GM10266 (cell line): ENCODE results near the gene SOST.
A peak's percentile ranks its signal among the peaks of the same experiment; 100 is the strongest.

ENCODE experiments used
- DNase-seq: peaks from one replicate; pipeline ENCODE4 v3.0.0; 2012; ENCODE audit errors: extremely low spot score
- TF ChIP-seq, protein P1 (sequence below): IDR thresholded peaks from 2 replicates; pipeline ENCODE4 v1.5.1; 2012; ENCODE audit warnings: mild to moderate bottlenecking, low read depth; ENCODE audit not compliant: control insufficient read depth, insufficient read depth; ENCODE audit errors: missing control alignments

SOST gene

DNA sequence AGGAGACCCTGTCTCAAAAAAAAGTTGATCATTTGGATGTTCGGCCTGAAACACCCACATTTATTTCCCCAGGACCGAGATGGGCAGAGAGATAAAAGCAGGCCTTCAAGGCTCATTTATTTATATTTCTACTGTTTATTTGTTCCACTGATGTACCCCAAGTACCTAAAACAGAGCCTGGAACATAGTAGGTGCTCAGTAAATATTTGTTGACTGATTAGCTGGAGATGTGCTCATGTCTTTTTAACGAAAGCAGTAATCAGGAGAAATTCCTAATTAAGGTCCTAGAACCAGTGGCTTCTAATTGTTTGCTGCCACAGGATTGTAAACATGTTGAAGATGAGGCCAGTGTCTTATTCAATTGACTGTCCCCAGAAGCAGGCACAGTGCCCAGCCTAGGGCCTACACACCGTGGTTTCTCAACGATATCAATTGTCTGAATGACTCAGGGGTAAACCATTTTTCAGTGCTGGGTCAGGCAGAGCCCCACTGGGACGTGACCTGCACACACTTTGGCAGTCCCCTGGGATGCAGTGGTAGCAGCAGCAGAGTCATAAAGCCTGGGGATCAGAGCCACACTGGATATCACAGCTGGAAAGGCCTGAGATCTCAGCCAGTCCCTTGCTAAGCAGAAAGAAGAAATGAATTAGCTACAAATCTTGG is 34.8 kb downstream of the SOST start:
- no peak for DNase-seq
- TF ChIP-seq, protein P1, sequence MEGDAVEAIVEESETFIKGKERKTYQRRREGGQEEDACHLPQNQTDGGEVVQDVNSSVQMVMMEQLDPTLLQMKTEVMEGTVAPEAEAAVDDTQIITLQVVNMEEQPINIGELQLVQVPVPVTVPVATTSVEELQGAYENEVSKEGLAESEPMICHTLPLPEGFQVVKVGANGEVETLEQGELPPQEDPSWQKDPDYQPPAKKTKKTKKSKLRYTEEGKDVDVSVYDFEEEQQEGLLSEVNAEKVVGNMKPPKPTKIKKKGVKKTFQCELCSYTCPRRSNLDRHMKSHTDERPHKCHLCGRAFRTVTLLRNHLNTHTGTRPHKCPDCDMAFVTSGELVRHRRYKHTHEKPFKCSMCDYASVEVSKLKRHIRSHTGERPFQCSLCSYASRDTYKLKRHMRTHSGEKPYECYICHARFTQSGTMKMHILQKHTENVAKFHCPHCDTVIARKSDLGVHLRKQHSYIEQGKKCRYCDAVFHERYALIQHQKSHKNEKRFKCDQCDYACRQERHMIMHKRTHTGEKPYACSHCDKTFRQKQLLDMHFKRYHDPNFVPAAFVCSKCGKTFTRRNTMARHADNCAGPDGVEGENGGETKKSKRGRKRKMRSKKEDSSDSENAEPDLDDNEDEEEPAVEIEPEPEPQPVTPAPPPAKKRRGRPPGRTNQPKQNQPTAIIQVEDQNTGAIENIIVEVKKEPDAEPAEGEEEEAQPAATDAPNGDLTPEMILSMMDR: no peak

DNA sequence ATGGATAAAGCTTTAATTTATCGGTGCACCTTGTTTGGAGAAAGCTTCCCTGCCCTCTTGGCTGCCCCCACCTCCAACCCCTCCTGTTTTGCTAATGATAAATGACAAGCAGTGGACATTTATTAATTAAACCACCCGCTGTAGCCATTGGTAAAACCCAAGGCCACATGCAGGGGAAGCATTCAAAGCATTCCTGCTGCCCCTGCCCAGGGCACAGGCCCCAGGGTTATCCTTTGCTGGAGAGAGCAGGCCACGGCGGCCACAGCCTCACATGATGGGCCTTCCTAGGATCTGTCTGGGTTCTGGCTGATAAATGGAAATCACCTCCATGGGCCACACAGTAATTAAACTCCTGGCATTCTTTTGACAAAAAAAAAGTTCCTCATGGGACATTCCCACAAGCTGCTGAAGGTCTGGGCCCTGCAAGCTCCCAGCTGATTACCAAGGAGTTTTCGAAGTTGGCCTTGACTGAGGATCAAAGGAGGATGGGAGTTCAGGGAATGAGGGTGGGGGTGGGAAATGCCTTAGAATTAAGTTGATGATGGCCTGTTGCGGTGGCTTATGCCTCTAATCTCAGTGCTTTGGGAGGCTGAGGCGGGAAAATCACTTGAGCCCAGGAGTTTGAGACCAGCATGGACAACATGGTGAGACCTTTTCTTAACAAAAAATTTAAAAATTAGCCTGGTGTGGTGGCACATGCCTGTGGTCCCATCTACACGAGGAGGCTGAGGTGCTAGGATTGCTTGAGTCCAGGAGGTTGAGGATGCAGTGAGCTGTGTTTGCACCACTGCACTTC is 35.5 kb downstream of the SOST start:
- TF ChIP-seq, protein P1: no peak
- DNase-seq: no peak

DNA sequence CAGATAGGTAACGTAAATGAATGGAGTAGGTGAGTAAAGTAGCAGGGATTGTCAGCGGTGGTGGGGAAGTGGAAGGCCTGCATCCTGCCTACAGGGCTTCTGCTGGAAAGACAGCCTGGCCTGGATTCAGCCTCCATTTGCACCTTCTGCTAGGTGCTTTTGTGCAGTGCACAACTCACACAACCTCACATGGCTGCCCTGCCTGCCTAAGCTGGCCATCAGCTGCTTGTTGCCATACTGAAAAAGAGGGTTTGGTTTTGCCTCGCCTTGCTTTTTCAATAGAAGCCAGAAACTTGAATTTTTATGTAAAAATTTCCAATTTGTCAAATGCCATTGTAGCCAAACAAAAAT is 36.3 kb downstream of the SOST start:
- DNase-seq: no peak
- TF ChIP-seq, protein P1: no peak

DNA sequence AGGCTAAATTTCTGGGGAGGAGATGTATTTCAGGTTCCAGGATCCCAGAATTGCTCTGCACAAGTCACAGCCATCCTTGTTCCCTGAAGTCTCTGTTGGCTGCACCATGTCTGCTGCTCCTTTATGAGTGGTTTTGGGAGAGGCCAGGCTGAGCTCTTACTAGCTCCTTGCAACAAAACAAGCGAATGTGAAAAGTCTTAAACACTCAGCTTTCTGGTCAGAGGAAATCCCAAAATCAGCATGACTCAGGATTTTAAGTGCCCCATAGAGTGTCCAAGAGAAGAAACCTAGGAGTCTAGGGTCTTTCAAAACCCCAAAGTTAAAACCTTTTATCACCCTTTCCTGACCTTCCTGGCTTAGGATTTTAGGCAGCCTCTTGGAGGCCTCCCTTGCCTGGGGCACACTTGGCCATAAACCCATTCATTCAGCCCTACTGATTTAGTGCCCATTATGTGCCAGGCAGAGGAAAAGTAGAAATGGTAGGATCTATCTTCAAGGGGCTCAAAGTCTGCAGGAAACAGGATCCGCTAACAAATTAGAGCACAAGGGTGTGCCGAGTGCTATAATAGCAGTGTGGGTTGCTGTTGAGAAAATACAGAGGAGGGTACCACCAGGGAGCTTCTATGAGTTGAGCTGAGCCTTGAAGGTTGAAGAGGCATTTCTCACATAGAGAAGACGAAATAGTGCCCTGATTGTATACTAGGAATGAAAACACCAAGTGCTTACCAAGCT is 36.9 kb downstream of the SOST start:
- DNase-seq: no peak
- TF ChIP-seq, protein P1: no peak

DNA sequence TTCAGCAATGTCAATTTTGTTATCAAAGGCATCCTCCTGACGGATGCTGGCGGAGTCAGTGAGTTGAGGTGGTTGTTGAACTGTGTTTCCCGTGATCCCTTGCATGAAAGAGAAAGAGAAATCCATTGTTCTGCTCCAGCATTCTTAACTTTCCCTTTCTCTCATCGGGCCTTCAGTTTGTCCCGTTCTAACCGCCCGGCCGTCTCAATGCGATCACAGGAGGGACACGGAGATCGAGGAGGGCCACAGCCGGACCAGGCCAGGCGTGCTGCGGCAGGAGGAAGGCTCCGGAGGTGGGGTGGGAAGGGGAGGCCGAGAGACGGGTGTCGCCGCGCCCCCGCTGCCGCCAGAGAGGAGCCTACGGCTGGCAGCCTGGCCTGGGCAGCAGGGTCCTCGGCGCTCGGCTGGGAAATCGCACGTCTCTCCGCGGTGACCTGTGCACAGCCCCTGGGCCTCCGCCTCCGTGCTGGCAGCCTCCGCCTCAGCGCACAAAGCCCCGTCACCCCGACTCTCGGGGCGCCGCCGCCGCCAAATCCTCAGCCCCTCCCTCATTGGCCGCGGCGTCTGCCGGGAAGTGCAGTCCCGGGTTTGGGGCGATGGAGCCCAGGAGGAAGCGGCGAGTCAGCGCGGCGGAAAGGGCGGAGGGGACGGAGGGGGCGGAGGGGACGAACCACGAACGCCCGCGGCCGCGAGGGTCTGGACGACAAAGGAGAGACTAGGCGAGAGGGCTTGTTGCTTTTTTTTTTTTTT is 38.1 kb downstream of the SOST start:
- TF ChIP-seq, protein P1: no peak
- peak; percentile 89 for DNase-seq

DNA sequence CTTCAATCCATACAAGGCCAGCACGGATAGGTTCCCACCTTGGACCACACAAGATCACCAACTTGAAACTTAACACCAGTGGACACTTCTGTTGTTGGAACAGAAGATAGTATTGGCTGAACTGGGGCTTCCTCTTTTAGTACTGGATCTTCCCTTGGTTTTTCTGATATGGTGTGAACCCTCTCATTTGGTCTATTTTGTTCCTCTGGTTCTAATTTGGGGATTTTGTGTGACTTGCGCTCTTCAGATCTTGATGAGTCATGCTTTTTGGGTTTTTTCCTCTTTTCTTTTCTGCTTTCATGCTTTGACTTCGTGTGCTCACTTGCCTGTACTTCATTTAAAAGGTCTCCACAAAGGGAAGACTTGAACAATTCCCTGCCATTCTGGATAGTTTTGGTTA is 39.0 kb downstream of the SOST start:
- no peak for DNase-seq
- TF ChIP-seq, protein P1: no peak
